Measurements from ENCODE around the gene PPFIBP2.

PPFIBP2 gene

DNA sequence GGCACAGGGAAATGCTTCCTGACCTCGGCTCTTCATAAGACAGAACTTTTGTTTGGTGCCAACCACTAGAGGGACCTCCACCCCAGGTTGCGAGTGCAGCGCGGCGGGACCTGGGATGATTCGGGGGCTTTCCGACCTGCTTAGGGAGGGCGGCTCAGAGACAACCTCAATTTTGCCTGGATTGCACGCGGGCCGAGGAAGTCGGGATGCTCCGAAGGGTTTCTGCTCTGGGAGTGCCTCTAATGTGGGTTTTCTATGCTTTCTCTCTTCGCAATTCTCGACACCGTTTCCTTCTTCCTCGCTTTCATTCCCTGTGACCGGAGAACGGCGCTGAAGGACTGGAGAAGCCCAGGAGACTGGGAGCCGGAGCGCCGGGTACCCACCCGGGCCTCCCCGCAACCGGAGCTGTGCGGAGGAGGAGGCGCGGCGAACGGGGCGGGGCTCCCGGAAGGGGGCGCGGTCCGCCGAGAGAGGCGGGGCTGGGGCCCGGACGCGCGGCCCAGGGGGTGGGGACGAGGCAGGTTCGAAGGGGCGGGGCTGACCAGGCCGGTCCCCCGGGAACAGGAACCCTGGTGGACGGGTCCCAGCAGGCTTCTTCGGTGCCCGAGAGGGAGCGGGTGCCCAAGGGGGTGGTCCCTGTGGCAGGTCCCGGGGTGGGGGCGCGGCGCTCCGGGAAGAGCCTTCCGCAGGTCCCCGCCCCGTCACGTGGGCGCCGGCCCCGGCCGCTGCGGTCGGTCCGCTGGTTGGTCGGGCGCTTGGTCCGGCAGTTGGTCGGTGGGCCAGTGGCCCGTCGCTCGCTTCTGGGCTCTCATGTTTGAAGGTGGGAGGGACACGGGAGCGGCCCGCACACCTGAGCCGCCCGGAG, at the start of gene PPFIBP2:
TSS of gene PPFIBP2 (plus strand) at position 766 of the 865 bp plus-strand sequence. CDS start 35,477 bp downstream, outside the sequence.
- DNase-seq (ENCODE audit: low spot score), result peak; percentile 94
- in situ Hi-C loops (cut with MboI; ENCODE audit: low sequenced_read_pairs, unreplicated experiment), result loop anchor here (25.0 kb wide), 1 partner anchor 474 kb away; the partner anchor contains the start of gene EIF3F

DNA sequence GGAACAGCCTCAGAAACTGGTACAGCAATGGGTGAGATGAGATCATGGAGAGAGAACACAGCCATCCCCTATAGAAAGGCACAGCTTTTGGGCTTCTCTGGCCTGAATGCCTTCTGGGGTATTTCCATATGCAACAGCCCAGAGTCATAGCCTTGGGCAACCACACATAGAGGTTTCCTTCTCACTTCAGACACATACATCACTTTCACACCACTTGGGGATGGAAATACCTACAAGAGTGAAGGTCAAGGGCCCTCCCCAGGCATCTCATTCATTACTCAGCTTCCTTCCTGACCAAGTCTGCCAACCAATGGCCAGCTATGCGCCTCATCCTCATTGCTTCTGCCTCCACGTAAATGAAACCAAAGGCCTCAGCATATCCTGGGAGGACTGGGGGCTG, 46.1 kb upstream of the PPFIBP2 start:
- peak; percentile 32 for DNase-seq (ENCODE audit: low spot score)
- in situ Hi-C loops (cut with MboI; ENCODE audit: low sequenced_read_pairs, unreplicated experiment), result no loop called here
- TF ChIP-seq, protein P1, sequence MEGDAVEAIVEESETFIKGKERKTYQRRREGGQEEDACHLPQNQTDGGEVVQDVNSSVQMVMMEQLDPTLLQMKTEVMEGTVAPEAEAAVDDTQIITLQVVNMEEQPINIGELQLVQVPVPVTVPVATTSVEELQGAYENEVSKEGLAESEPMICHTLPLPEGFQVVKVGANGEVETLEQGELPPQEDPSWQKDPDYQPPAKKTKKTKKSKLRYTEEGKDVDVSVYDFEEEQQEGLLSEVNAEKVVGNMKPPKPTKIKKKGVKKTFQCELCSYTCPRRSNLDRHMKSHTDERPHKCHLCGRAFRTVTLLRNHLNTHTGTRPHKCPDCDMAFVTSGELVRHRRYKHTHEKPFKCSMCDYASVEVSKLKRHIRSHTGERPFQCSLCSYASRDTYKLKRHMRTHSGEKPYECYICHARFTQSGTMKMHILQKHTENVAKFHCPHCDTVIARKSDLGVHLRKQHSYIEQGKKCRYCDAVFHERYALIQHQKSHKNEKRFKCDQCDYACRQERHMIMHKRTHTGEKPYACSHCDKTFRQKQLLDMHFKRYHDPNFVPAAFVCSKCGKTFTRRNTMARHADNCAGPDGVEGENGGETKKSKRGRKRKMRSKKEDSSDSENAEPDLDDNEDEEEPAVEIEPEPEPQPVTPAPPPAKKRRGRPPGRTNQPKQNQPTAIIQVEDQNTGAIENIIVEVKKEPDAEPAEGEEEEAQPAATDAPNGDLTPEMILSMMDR (IDR thresholded peaks at IDR 0.05; ENCODE audit: borderline replicate concordance, control extremely low read depth, extremely low read depth, insufficient read depth, missing control alignments), result no peak

More for the DNA sequence above, at the start of gene PPFIBP2:
- TF ChIP-seq, protein P1 (IDR thresholded peaks at IDR 0.05; ENCODE audit: borderline replicate concordance, control extremely low read depth, extremely low read depth, insufficient read depth, missing control alignments), result peak; percentile 48

DNA sequence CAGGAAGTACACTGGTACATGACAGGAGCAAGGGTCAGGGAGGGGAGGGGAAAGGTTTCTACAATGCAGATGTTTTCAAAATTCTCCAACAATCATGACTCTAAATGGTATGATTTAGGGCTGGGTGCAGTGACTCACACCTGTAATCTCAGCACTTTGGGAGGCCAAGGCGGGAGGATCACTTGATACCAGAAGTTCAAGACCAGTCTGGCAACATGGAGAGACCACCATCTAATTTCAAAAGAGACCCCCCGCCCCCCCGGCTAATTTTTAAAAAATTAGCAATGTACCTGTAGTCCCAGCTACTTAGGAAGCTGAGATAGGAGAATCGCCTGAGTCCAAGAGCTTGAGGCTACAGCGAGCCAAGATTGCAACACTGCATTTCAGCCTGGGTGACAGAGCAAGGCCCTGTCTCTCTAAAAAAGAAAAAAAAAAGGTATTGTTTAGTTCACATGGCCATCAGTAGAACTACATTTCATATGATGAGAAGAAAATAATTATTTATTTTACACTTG, 44.4 kb upstream of the PPFIBP2 start:
- no peak for DNase-seq (ENCODE audit: low spot score)

DNA sequence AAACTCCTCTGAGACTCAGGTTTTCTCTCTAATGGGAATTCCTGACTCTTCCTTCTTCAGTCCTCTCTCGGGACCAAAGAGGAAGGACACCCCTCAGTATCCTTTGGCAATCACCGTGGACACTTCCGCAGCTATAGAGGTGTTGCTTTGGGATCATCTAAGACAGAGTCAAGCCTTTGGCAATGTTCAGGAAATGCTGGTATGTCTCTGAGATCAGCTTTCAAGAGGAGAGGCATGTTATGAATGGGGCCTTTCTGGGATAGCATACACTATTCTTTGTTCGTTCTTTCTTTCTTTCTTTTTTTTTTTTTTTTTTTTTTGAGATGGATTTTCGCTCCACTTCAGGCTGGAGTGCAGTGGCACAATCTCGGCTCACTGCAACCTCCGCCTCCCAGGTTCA, 42.7 kb upstream of the PPFIBP2 start:
- in situ Hi-C loops (cut with MboI; ENCODE audit: low sequenced_read_pairs, unreplicated experiment), result no loop called here
- no peak for DNase-seq (ENCODE audit: low spot score)
- TF ChIP-seq, protein P1 (IDR thresholded peaks at IDR 0.05; ENCODE audit: borderline replicate concordance, control extremely low read depth, extremely low read depth, insufficient read depth, missing control alignments), result no peak

More for the DNA sequence above, 44.4 kb upstream of the PPFIBP2 start:
- in situ Hi-C loops (cut with MboI; ENCODE audit: low sequenced_read_pairs, unreplicated experiment), result no loop called here
- TF ChIP-seq, protein P1 (IDR thresholded peaks at IDR 0.05; ENCODE audit: borderline replicate concordance, control extremely low read depth, extremely low read depth, insufficient read depth, missing control alignments), result no peak

DNA sequence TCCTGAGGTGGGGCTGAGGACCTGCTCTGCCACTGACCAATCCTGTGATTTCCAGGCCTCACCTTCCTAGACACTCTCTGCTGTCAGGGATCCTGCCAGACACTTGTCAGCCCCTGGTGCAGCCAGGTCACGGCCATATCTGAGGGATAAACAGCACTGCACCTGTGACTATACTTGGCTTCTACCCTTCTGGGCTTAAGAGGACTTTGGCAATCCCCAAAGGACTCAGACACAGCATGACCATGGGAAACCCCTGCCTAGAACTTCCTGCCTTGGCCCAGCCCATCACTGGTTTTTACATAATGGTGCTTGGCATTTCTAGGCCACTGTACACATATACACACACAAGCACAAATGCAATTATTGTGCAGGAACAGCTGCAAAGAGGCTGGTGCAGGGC, 40.1 kb upstream of the PPFIBP2 start:
- DNase-seq (ENCODE audit: low spot score), result peak; percentile 46
- TF ChIP-seq, protein P1 (IDR thresholded peaks at IDR 0.05; ENCODE audit: borderline replicate concordance, control extremely low read depth, extremely low read depth, insufficient read depth, missing control alignments), result no peak
- in situ Hi-C loops (cut with MboI; ENCODE audit: low sequenced_read_pairs, unreplicated experiment), result no loop called here

DNA sequence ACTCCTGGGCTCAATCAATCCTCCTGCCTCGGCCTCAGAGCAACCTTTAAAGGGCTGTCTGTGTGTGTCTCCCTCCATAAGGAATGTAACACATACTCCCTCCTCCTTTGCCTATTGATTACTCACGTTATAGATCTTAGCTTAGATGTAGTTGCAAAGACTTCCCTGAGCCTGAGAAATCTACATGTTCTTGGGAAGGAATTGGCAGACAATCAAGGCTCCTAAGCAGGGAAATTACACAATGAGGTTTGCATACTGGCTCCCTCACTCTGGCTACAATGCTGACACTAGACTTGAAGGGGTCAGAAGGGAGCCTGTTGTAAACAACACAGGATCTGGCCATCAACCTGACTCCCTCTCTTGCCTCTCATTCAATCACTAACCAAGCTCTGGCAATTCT, 33.7 kb upstream of the PPFIBP2 start:
- DNase-seq (ENCODE audit: low spot score), result no peak
- TF ChIP-seq, protein P1 (IDR thresholded peaks at IDR 0.05; ENCODE audit: borderline replicate concordance, control extremely low read depth, extremely low read depth, insufficient read depth, missing control alignments), result no peak
- in situ Hi-C loops (cut with MboI; ENCODE audit: low sequenced_read_pairs, unreplicated experiment), result no loop called here
